Stomach (tissue), 9 donors: ENCODE data around the gene NFKBIA. TPM values are rescaled to one million over a fixed set of nuclear protein-coding genes. Genes with fewer than 3 reads are reported as not detected.

Source experiments
- DNase-seq, 2 donors: peaks; one replicate each; pipeline versions ENCODE4 v3.0.0 to v3.0.0-alpha.2; 2013 to 2019
- H3K27ac ChIP-seq, 5 donors: fragments of 200-600 bp in 4 of 5; sonication (generic) in 4 of 5; one replicate each; pipeline ENCODE4 v1.5.1; 2013 to 2019; ENCODE audit warnings: mild to moderate bottlenecking in 1 of 5, moderate library complexity in 1 of 5
- H3K27me3 ChIP-seq, 3 donors: fragments of 200-600 bp; sonication (generic); one replicate each; pipeline ENCODE4 v1.5.1; 2017 to 2019; ENCODE audit warnings: mixed run types in 1 of 3
- H3K36me3 ChIP-seq, 4 donors: fragments of 200-600 bp; sonication (generic); 1 replicate in 3 of 4; 2 replicates in 1 of 4; pipeline ENCODE4 v1.5.1; 2016 to 2019
- H3K4me1 ChIP-seq, 4 donors: fragments of 200-600 bp; sonication (generic); one replicate each; pipeline ENCODE4 v1.5.1; 2016 to 2019
- H3K4me3 ChIP-seq, 4 donors: fragments of 200-600 bp; sonication (generic) in 3 of 4; one replicate each; pipeline ENCODE4 v1.5.1; 2016 to 2019; ENCODE audit warnings: mild to moderate bottlenecking in 1 of 4
- H3K9me3 ChIP-seq, 4 donors: fragments of 200-600 bp; sonication (generic); one replicate each; pipeline ENCODE4 v1.5.1; 2016 to 2019
- CTCF ChIP-seq, 7 experiments: fragments of 450-650 bp in 4 of 7; fragments of 200-600 bp in 3 of 7; sonication (generic) in 3 of 7; IDR thresholded peaks; one replicate each; pipeline ENCODE4 v1.5.1; 2016 to 2019; ENCODE audit warnings: antibody characterized with exemption in 7 of 7, control low read depth in 2 of 7, mild to moderate bottlenecking in 1 of 7
- EP300 ChIP-seq: sonication (generic); formaldehyde crosslinking; IDR thresholded peaks from one replicate; pipeline ENCODE4 v1.6.1; 2017; ENCODE audit warnings: antibody characterized with exemption
- POLR2A ChIP-seq, 4 donors: fragments of 450-650 bp; IDR thresholded peaks; one replicate each; pipeline ENCODE4 v1.6.1; 2016; ENCODE audit warnings: antibody characterized with exemption in 4 of 4, control low read depth in 2 of 4, mild to moderate bottlenecking in 1 of 4, moderate library complexity in 1 of 4
- POLR2AphosphoS5 ChIP-seq, 3 donors: sonication (generic); formaldehyde crosslinking; IDR thresholded peaks; one replicate each; pipeline ENCODE4 v1.6.1; 2016; ENCODE audit warnings: antibody characterized with exemption in 3 of 3
- WGBS, 5 donors: extraction: QIAGEN DNeasy Blood & Tissue Kit in 3 of 5; methylation state at CpG; one replicate each; pipeline versions ENCODE4 v1.1.5 to v1.1.7; 2013 to 2018; 5-methylcytosine and 5-hydroxymethylcytosine counted together
- intact Hi-C: fragments of 100-400 bp; cut with DNase I; formaldehyde crosslinking; loops from one replicate; pipeline ENCODE4 v1.15.1; 2023; ENCODE audit warnings: low total_unique reads
- polyA plus RNA-seq, 3 donors: library from polyadenylated mRNA; stranded (reverse); fragments of 200-250 nt; gene quantifications; one replicate each; pipeline ENCODE4 v1.2.3, GENCODE V29; 2013
- total RNA-seq, 5 donors: library from RNA; depleted of rRNA; stranded (reverse); fragments of >200 nt; gene quantifications; one replicate each; pipeline versions ENCODE4 v1.1.0 to v1.2.3, GENCODE V29; 2014 to 2016
- donor health status: healthy with polysubstance abuse.
- donor health status: Bipolar disorder and iron deficiency.
- donor health status: healthy.

Gene NFKBIA
- total and polyA plus RNA-seq, 8 donors: 107 to 605 (median 172) TPM

GRCh38 chr14:35408026-35408425 lies 3.5 kb upstream of the NFKBIA start:
- H3K27ac ChIP-seq: no peak overlapping the region
- H3K36me3 ChIP-seq: peaks cover 5 to 7% (median 6%) of the 10 kb centered on the region in 4 donors
- TF ChIP-seq POLR2AphosphoS5 (IDR thresholded peaks at IDR 0.05): no peak
- no peak for TF ChIP-seq POLR2A (IDR thresholded peaks at IDR 0.05)
- no peak for TF ChIP-seq CTCF (IDR thresholded peaks at IDR 0.05)
- TF ChIP-seq EP300: no peak
- WGBS, 5 donors: 92 to 95% (median 94%) methylated on average over 8 of the region's 8 CpGs
- H3K9me3 ChIP-seq: no peaks in the 10 kb centered on the region
- H3K27me3 ChIP-seq: no peaks in the 10 kb centered on the region
- no peak overlapping the region for H3K4me3 ChIP-seq
- intact Hi-C loops: loop anchor here (10.0 kb wide), 2 partner anchors 73 to 113 kb away; partner anchors contain the start of gene PSMA6
- DNase-seq: no peak
- H3K4me1 ChIP-seq: peaks cover 15 to 27% (median 22%) of the 10 kb centered on the region in 4 donors

- Histone ChIP-seq H3K9me3 (no peaks in the 10 kb centered on the region), H3K27ac (peak overlapping the region in 1 of 5 donors; percentile 97), H3K4me3 (no peak overlapping the region), H3K36me3 (peaks cover 13 to 15% (median 14%) of the 10 kb centered on the region in 4 donors), H3K27me3 (no peaks in the 10 kb centered on the region), H3K4me1 (peaks cover 16 to 31% (median 25%) of the 10 kb centered on the region in 4 donors)
- DNase-seq: no peak
- 19 to 31% (median 28%) methylated on average over 1 of the region's 1 CpG for WGBS, 5 donors
- TF ChIP-seq EP300 (no peak), POLR2AphosphoS5 (IDR thresholded peaks at IDR 0.05) (no peak), CTCF (IDR thresholded peaks at IDR 0.05) (no peak), POLR2A (IDR thresholded peaks at IDR 0.05) (no peak)
- intact Hi-C loops: loop anchor here (10.0 kb wide), 2 partner anchors 72 to 112 kb away; partner anchors contain the start of gene PSMA6
Measured at GRCh38 chr14:35407306-35407630, 2.7 kb upstream of the NFKBIA start.

- DNase-seq: peak in 1 of 2 donors; percentile 79
- TF ChIP-seq POLR2AphosphoS5 (IDR thresholded peaks at IDR 0.05): peak in 2 of 3 donors; percentile 32 to 68
- no peak for TF ChIP-seq EP300
- peak in 5 of 7 experiments; percentile 79 to 84 (median 82) for TF ChIP-seq CTCF (IDR thresholded peaks at IDR 0.05)
- TF ChIP-seq POLR2A (IDR thresholded peaks at IDR 0.05): no peak
- H3K27me3 ChIP-seq: no peaks in the 10 kb centered on the region
- H3K27ac ChIP-seq: peak overlapping the region in 4 of 5 donors; percentile 2 to 100 (median 68)
- H3K4me3 ChIP-seq: no peak overlapping the region
- peaks cover 22 to 37% (median 29%) of the 10 kb centered on the region in 4 donors for H3K4me1 ChIP-seq
- intact Hi-C loops: loop anchor here (10.0 kb wide), 2 partner anchors 72 to 112 kb away; partner anchors contain the start of gene PSMA6
- H3K36me3 ChIP-seq: peaks cover 18 to 20% (median 20%) of the 10 kb centered on the region in 4 donors
- WGBS, 5 donors: 11 to 21% (median 13%) methylated on average over 5 of the region's 5 CpGs
- H3K9me3 ChIP-seq: no peaks in the 10 kb centered on the region
Measured at GRCh38 chr14:35406506-35407305, 2.2 kb upstream of the NFKBIA start.

DNA sequence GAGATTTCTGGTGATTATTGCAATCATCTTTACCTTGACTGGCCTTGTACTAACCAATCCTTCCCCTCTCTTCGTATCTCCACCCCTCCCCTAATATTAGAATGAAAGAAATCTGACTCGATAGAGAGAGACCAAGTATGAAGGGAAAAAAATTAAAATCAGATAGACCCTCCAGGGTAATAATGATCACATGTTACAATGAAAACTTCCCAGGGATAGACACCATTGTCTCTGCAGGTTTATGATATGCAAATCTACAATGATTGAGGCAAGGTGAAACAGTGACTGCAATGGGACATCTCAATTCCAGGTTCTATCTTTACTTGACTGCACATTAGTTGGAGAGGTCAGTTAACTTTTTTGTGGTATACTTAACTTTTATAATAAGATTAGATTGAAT lies 1.5 kb upstream of the NFKBIA start:
- intact Hi-C loops: loop anchor here (10.0 kb wide), 2 partner anchors 71 to 111 kb away; partner anchors contain the start of gene PSMA6
- Histone ChIP-seq H3K27me3 (no peaks in the 10 kb centered on the region), H3K36me3 (peaks cover 25 to 26% (median 26%) of the 10 kb centered on the region in 4 donors), H3K4me3 (peak overlapping the region; percentile 72 to 97 (median 86)), H3K4me1 (peaks cover 28 to 43% (median 36%) of the 10 kb centered on the region in 4 donors), H3K9me3 (no peaks in the 10 kb centered on the region), H3K27ac (peak overlapping the region; percentile 97 to 100 (median 99))
- TF ChIP-seq CTCF (IDR thresholded peaks at IDR 0.05) (no peak), EP300 (no peak), POLR2A (IDR thresholded peaks at IDR 0.05) (no peak)
- 39 to 70% (median 54%) methylated on average over 2 of the region's 2 CpGs for WGBS, 5 donors
- no peak for DNase-seq
